ENCODE results near the gene SLFN14. TPM values are rescaled to one million over a fixed set of nuclear protein-coding genes. Genes with fewer than 3 reads are reported as not detected.

SLFN14 gene
- total and polyA plus RNA-seq, 2 of the 4 experiments (the other 2 are of a cell fraction), result not detected

GRCh38 chr17:35568561-35568960 is 7.9 kb upstream of the SLFN14 start:
- no peak overlapping the region for H3K18ac ChIP-seq (ENCODE audit: low read depth, low read length)
- H3K27ac ChIP-seq (ENCODE audit: insufficient read depth, low read length), result no peak overlapping the region
- H4K91ac ChIP-seq (ENCODE audit: insufficient read depth, low read depth, low read length), result no peak overlapping the region
- H3K4me3 ChIP-seq (ENCODE audit: insufficient read depth, low read depth, low read length), result peak overlapping the region; percentile 67
- H2BK5ac ChIP-seq (ENCODE audit: low read depth, low read length, poor library complexity, severe bottlenecking), result no peak overlapping the region
- H4K5ac ChIP-seq (ENCODE audit: low read depth, low read length), result no peak overlapping the region
- peak overlapping the region; percentile 79 for H2AFZ ChIP-seq (replicated peaks; ENCODE audit: low read length, poor library complexity)
- H3K56ac ChIP-seq (ENCODE audit: extremely low read depth, insufficient read depth, low read length), result peak overlapping the region; percentile 40; the same call in 1 of the 2 replicates
- peak overlapping the region; percentile 65; the same call in 1 of the 2 replicates for H2AK5ac ChIP-seq (ENCODE audit: low read depth, low read length)
- H2BK15ac ChIP-seq (ENCODE audit: low read depth, low read length), result no peak overlapping the region
- H3K9ac ChIP-seq (ENCODE audit: low read depth, low read length), result peak overlapping the region; percentile 66; the same call in 1 of the 2 replicates
- peak overlapping the region; percentile 74; the same call in 1 of the 2 replicates for H3K14ac ChIP-seq (replicated peaks; ENCODE audit: low read depth, low read length)
- no peaks in the 10 kb centered on the region for H3K9me3 ChIP-seq (ENCODE audit: control insufficient read depth, insufficient read depth, low read length)
- no peak overlapping the region for H2BK20ac ChIP-seq (ENCODE audit: low read depth, low read length)
- peaks cover 2% of the 10 kb centered on the region; the same call in 1 of the 2 replicates for H3K4me1 ChIP-seq (ENCODE audit: control insufficient read depth, insufficient read depth, low read length)
- H3K9me1 ChIP-seq (ENCODE audit: insufficient read depth, low read length), result peaks cover 3% of the 10 kb centered on the region; the same call in 1 of the 2 replicates
- TF ChIP-seq MXI1 (IDR thresholded peaks at IDR 0.05; ENCODE audit: borderline replicate concordance, low read depth, low read length) (0 out of 2 replicates have a peak, but pooled peaks have one; percentile 39), CHD1 (IDR thresholded peaks at IDR 0.05; ENCODE audit: low read depth, low read length) (no peak), BHLHE40 (IDR thresholded peaks at IDR 0.05; ENCODE audit: low read depth, low read length) (peak; percentile 81), USF2 (IDR thresholded peaks at IDR 0.05; ENCODE audit: low read depth, low read length) (no peak), RAD21 (IDR thresholded peaks at IDR 0.05; ENCODE audit: low read length) (no peak), NFE2L2 (IDR thresholded peaks at IDR 0.05; ENCODE audit: low read depth, low read length) (no peak), POLR2A (IDR thresholded peaks at IDR 0.05; ENCODE audit: low read depth, low read length) (no peak), FOS (IDR thresholded peaks at IDR 0.05; ENCODE audit: low read depth, low read length) (no peak), CTCF (conservative IDR thresholded peaks at IDR 0.05; ENCODE audit: low read depth, low read length) (no peak), CEBPB (IDR thresholded peaks at IDR 0.05; ENCODE audit: low read depth, low read length) (peak; percentile 59)
- ChIA-PET CTCF (no interaction called here), POLR2A (ENCODE audit: unreplicated experiment) (interaction anchor here (0.6 to 1.0 kb wide), 2 partner anchors 10 to 181 kb away, joined by 4 to 6 read pairs; partner anchors contain the start of gene PEX12)
- dilution Hi-C loops (cut with HindIII; ENCODE audit: low sequenced_read_pairs, unreplicated experiment), result no loop called here
- in situ Hi-C loops (cut with MboI; ENCODE audit: low sequenced_read_pairs), result no loop called here
- H3K36me3 ChIP-seq (ENCODE audit: control insufficient read depth, insufficient read depth, low read length), result peaks cover 2% of the 10 kb centered on the region; the same call in 1 of the 2 replicates
- H4K8ac ChIP-seq (ENCODE audit: low read depth in 2 of 2, low read length in 2 of 2), result peak overlapping the region; percentile 47 to 87
- peak; percentile 62 for DNase-seq
- no peaks in the 10 kb centered on the region for H4K20me1 ChIP-seq (ENCODE audit: insufficient read depth, low read length)
- H3K79me1 ChIP-seq (ENCODE audit: low read depth in 1 of 2, low read length in 2 of 2), result peaks cover 20 to 29% of the 10 kb centered on the region in 2 experiments
- WGBS, 2 experiments (ENCODE audit: extremely low coverage in 2 of 2, insufficient read length in 1 of 2), result 0% methylated on average over 5 of the region's 15 CpGs; no CpG with 5 or more reads in 1 of the 2 experiments
- H3K23ac ChIP-seq (ENCODE audit: low read depth, low read length), result no peak overlapping the region; the same call in 1 of the 2 replicates
- peak; percentile 41; the same call in 1 of the 2 replicates for ATAC-seq (ENCODE audit: low read depth)
- no TSS peak for BruUV-seq (replicated peaks)
- H3K4ac ChIP-seq (ENCODE audit: low read depth, low read length), result peak overlapping the region; percentile 53; the same call in 1 of the 2 replicates
- H3K4me2 ChIP-seq (ENCODE audit: low read depth, low read length), result peak overlapping the region; percentile 84
- peaks cover 2% of the 10 kb centered on the region for H3K27me3 ChIP-seq (ENCODE audit: control insufficient read depth, insufficient read depth, low read length)
- H2BK120ac ChIP-seq (ENCODE audit: low read depth, low read length), result no peak overlapping the region
- intact Hi-C loops (cut with micrococcal nuclease), result loop anchor here (1.0 kb wide), 1 partner anchor 10 kb away; the partner anchor contains the start of gene PEX12
- no peak overlapping the region for H2AK9ac ChIP-seq (replicated peaks; ENCODE audit: low read depth, low read length, poor library complexity)

Measured in IMR-90 (cell line).